Activated CD4-positive, alpha-beta T cell treated with anti-CD3 and anti-CD28 coated beads, Interleukin-2, amount 10 ng/mL, durations not matched to agents 24 days and 14 days (primary cell): ENCODE data around the gene ARMCX5. TPM values are rescaled to one million over a fixed set of nuclear protein-coding genes. Genes with fewer than 3 reads are reported as not detected.
A peak's percentile ranks its signal among the peaks of the same experiment; 100 is the strongest.

Experiments used
- DNase-seq: peaks from one replicate; pipeline ENCODE4 v3.0.0; 2022
- H3K27ac Mint-ChIP-seq: one replicate; pipeline ENCODE4 v1.8.0; 2022; ENCODE audit warnings: mild to moderate bottlenecking, mixed read lengths
- H3K27me3 Mint-ChIP-seq: one replicate; pipeline ENCODE4 v1.8.0; 2022; ENCODE audit warnings: mixed read lengths
- H3K36me3 Mint-ChIP-seq: one replicate; pipeline ENCODE4 v1.8.0; 2022; ENCODE audit warnings: low read depth, mild to moderate bottlenecking, mixed read lengths
- H3K4me1 Mint-ChIP-seq: one replicate; pipeline ENCODE4 v1.8.0; 2021; ENCODE audit warnings: mixed read lengths
- H3K4me3 Mint-ChIP-seq: one replicate; pipeline ENCODE4 v1.8.0; 2022; ENCODE audit warnings: mild to moderate bottlenecking, moderate library complexity, mixed read lengths
- H3K9me3 Mint-ChIP-seq: one replicate; pipeline ENCODE4 v1.8.0; 2021; ENCODE audit warnings: mixed read lengths
- intact Hi-C: fragments of 100-400 bp; cut with micrococcal nuclease; formaldehyde crosslinking; loops from one replicate; pipeline ENCODE4 v1.15.1; 2023
- total RNA-seq: library from RNA; stranded (reverse); gene quantifications from 2 replicates; pipeline ENCODE4 v1.2.3, GENCODE V29; 2022

ARMCX5 gene
- total RNA-seq = 8.1 and 8.9 TPM in 2 replicates

GRCh38 chrX:102599084-102599950 is at the start of gene ARMCX5:
TSS of gene ARMCX5 (plus strand) at chrX:102599515. CDS start at chrX:102602142, 2,627 bp downstream.
- DNase-seq = peak; percentile 90
- Mint-ChIP-seq H3K4me3 (peak within 1 kb of the TSS; percentile 93), H3K4me1 (peaks cover 15% of the 10 kb centered on the region), H3K36me3 (peaks cover 11% of the 10 kb centered on the region), H3K9me3 (no peaks in the 10 kb centered on the region), H3K27ac (peak within 1 kb of the TSS; percentile 94), H3K27me3 (no peaks in the 10 kb centered on the region)
- intact Hi-C loops = loop anchor here (2.0 kb wide), 1 partner anchor 59 kb away; no protein-coding TSS in a partner anchor

DNA sequence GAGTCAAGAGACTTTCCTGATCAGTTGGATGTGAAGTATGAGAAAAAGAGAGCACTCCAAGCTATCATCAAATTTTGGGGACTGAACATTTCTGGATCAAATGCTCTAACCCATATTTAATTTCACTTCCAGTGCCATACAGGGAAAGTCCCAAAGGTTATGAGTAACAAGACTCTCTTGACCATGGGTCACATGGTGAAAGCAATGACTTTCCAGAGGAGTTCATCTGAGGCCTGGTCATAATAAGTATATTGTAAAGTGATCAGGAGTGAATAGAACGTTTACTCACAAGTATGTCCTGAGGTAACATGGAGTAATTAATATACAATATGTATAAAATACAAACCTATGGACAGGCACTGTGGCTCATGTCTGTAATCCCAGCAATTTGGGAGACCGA is 40.7 kb upstream of the ARMCX5 start:
- no peaks in the 10 kb centered on the region for H3K9me3 Mint-ChIP-seq
- no peak overlapping the region for H3K27ac Mint-ChIP-seq
- no peaks in the 10 kb centered on the region for H3K36me3 Mint-ChIP-seq
- H3K27me3 Mint-ChIP-seq = peaks cover 2% of the 10 kb centered on the region
- intact Hi-C loops = no loop called here
- no peak overlapping the region for H3K4me3 Mint-ChIP-seq
- H3K4me1 Mint-ChIP-seq = no peaks in the 10 kb centered on the region
- no peak for DNase-seq

GRCh38 chrX:102560423-102561068 is 38.8 kb upstream of the ARMCX5 start:
- peaks cover 2% of the 10 kb centered on the region for H3K27me3 Mint-ChIP-seq
- no peak for DNase-seq
- intact Hi-C loops = no loop called here
- H3K4me1 Mint-ChIP-seq = no peaks in the 10 kb centered on the region
- no peaks in the 10 kb centered on the region for H3K36me3 Mint-ChIP-seq
- H3K4me3 Mint-ChIP-seq = no peak overlapping the region
- no peaks in the 10 kb centered on the region for H3K9me3 Mint-ChIP-seq
- H3K27ac Mint-ChIP-seq = no peak overlapping the region

GRCh38 chrX:102580891-102581290 is 18.4 kb upstream of the ARMCX5 start:
- H3K9me3 Mint-ChIP-seq = peaks cover 4% of the 10 kb centered on the region
- H3K27ac Mint-ChIP-seq = no peak overlapping the region
- no peaks in the 10 kb centered on the region for H3K27me3 Mint-ChIP-seq
- H3K4me3 Mint-ChIP-seq = no peak overlapping the region
- H3K4me1 Mint-ChIP-seq = no peaks in the 10 kb centered on the region
- intact Hi-C loops = no loop called here
- no peaks in the 10 kb centered on the region for H3K36me3 Mint-ChIP-seq
- DNase-seq = no peak

- H3K4me3 Mint-ChIP-seq = no peak overlapping the region
- intact Hi-C loops = no loop called here
- H3K36me3 Mint-ChIP-seq = no peaks in the 10 kb centered on the region
- no peak for DNase-seq
- H3K9me3 Mint-ChIP-seq = no peaks in the 10 kb centered on the region
- H3K27me3 Mint-ChIP-seq = peaks cover 8% of the 10 kb centered on the region
- peaks cover 2% of the 10 kb centered on the region for H3K4me1 Mint-ChIP-seq
- no peak overlapping the region for H3K27ac Mint-ChIP-seq
Measured at GRCh38 chrX:102593367-102593766, 5.9 kb upstream of the ARMCX5 start.

DNA sequence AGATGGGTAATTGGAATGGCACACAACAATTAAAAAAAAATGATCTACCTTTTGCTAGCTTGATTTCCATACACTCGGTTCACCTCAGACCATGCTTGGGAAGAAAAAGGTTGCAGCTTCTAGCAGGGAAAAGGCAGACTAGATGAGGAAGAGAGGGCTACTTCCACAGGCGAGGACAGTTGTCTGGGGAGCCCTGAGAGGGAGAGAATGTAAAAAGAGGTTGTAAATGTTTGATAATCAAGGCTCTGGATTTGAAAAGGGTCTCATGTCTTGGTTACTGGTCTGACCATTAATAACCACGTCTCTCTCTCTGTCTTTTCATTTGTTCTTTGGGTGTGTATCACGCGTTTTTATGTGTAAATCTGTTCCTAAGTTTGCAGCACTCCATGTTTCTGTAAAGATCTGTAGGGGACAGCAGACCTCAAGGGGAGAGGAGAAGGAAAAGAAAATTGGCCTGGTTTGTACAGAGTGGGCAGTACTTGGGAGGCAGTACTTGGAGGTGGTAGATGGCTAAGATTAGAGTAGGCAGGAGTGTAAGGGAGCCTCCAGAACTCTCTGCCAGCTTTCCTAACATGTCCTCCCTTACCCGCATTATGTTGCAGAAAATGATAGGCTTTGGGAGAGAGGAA is 750 bp downstream of the ARMCX5 start:
- Mint-ChIP-seq H3K36me3 (peaks cover 11% of the 10 kb centered on the region), H3K27me3 (no peaks in the 10 kb centered on the region), H3K9me3 (no peaks in the 10 kb centered on the region), H3K27ac (peak overlapping the region; percentile 94), H3K4me1 (peaks cover 15% of the 10 kb centered on the region), H3K4me3 (peak overlapping the region; percentile 93)
- no peak for DNase-seq
- intact Hi-C loops = loop anchor here (2.0 to 10.0 kb wide), 2 partner anchors 59 to 115 kb away; partner anchors contain the start of gene GPRASP2

DNA sequence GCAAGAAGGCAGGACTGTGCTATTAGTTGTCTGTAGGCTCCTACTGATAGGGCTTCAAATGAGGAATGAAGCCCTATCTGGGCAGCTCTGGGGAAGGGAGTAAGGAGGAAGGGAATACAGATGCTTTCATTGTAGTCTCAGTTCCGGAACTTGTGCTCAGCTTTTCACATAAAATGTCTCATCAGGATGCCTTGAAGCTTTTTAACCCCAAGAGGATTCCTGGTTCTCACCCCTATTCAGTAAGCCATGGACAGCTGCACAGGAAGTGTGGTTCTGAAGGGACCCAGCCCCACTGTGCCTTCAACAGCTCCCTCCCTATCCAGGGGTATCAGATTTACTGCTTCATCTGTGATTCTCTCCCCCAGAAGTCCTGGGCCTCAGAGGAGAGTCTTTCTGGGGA is 5.0 kb downstream of the ARMCX5 start:
- Mint-ChIP-seq H3K9me3 (no peaks in the 10 kb centered on the region), H3K4me1 (peaks cover 13% of the 10 kb centered on the region), H3K36me3 (peaks cover 21% of the 10 kb centered on the region), H3K27me3 (no peaks in the 10 kb centered on the region), H3K27ac (no peak overlapping the region), H3K4me3 (no peak overlapping the region)
- no peak for DNase-seq
- intact Hi-C loops = loop anchor here (10.0 kb wide), 1 partner anchor 110 kb away; the partner anchor contains the start of gene GPRASP2

DNA sequence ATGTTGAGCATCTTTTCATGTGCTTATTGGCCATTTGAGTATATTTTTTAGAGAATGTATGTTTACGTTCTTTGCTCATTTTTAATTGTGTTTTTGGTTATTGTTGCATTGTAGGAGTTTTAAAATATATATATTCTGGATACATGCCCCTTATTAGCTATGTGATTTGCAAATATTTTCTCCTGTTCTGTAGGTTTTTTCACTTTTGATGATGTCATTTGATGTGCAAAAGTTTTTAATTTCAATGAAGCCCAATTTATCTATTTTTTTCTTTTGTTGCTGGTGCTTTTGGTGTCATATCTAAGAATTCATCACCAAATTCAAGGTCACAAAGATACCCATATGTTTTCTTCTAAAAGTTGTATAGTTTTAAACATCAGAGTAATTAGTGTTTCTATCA is 6.8 kb downstream of the ARMCX5 start:
- no peak overlapping the region for H3K4me3 Mint-ChIP-seq
- peaks cover 31% of the 10 kb centered on the region for H3K36me3 Mint-ChIP-seq
- intact Hi-C loops = loop anchor here (10.0 kb wide), 1 partner anchor 109 kb away; the partner anchor contains the start of gene GPRASP2
- no peak for DNase-seq
- H3K27ac Mint-ChIP-seq = no peak overlapping the region
- H3K27me3 Mint-ChIP-seq = no peaks in the 10 kb centered on the region
- H3K9me3 Mint-ChIP-seq = no peaks in the 10 kb centered on the region
- H3K4me1 Mint-ChIP-seq = peaks cover 2% of the 10 kb centered on the region

GRCh38 chrX:102610905-102611304 is 11.6 kb downstream of the ARMCX5 start:
- no peak for DNase-seq
- intact Hi-C loops = no loop called here
- H3K27me3 Mint-ChIP-seq = no peaks in the 10 kb centered on the region
- H3K4me1 Mint-ChIP-seq = peaks cover 2% of the 10 kb centered on the region
- H3K27ac Mint-ChIP-seq = no peak overlapping the region
- no peaks in the 10 kb centered on the region for H3K9me3 Mint-ChIP-seq
- H3K4me3 Mint-ChIP-seq = no peak overlapping the region
- H3K36me3 Mint-ChIP-seq = peaks cover 30% of the 10 kb centered on the region

GRCh38 chrX:102624105-102624504 is 24.8 kb downstream of the ARMCX5 start:
- Mint-ChIP-seq H3K27me3 (no peaks in the 10 kb centered on the region), H3K4me3 (no peak overlapping the region), H3K4me1 (peaks cover 8% of the 10 kb centered on the region), H3K36me3 (peaks cover 5% of the 10 kb centered on the region), H3K9me3 (peaks cover 9% of the 10 kb centered on the region), H3K27ac (no peak overlapping the region)
- no peak for DNase-seq
- intact Hi-C loops = no loop called here

DNA sequence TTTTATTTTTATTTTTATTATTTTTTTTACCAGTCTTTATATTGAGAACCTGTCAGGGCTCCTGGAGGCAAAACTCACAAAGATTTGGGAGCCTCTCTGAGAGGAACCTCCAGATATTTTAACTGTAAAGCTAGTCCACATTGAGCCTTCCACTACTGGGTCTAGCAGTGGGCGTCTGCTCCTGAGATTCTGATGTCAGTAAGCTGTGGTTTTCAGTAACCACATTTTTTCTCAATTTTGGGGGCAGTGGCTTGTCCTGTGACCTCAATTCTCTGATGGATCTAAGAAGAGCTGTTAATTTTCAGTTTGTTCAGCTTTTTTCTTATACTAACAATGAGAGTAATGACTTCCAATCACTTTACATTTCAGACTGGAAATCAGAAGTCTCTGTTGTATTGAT is 28.3 kb downstream of the ARMCX5 start:
- Mint-ChIP-seq H3K27ac (no peak overlapping the region), H3K9me3 (no peaks in the 10 kb centered on the region), H3K4me1 (peaks cover 8% of the 10 kb centered on the region), H3K27me3 (no peaks in the 10 kb centered on the region), H3K36me3 (no peaks in the 10 kb centered on the region), H3K4me3 (no peak overlapping the region)
- DNase-seq = no peak
- intact Hi-C loops = no loop called here

- no peaks in the 10 kb centered on the region for H3K4me1 Mint-ChIP-seq
- no peak overlapping the region for H3K27ac Mint-ChIP-seq
- DNase-seq = no peak
- peaks cover 8% of the 10 kb centered on the region for H3K9me3 Mint-ChIP-seq
- H3K36me3 Mint-ChIP-seq = no peaks in the 10 kb centered on the region
- H3K27me3 Mint-ChIP-seq = no peaks in the 10 kb centered on the region
- H3K4me3 Mint-ChIP-seq = no peak overlapping the region
- intact Hi-C loops = no loop called here
Measured at GRCh38 chrX:102637561-102637960, 38.2 kb downstream of the ARMCX5 start.

DNA sequence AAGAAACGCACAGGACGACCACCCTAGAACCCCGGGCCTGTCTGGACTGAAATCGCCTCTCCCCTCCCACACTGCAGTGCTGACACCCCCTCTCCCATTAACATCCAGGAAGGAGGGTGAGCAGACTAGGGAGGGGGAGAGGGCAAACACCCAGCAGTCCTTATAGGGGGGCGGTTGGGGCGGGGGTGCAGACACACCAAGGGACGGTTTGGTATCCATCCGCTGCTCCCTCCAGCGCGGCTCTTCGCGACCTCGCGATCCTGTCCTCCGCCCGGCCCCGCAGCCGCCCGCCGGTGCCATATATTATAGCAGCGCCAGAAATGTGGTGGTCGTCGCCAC is 51.6 kb downstream of the ARMCX5 start:
- peaks cover 10% of the 10 kb centered on the region for H3K27me3 Mint-ChIP-seq
- H3K9me3 Mint-ChIP-seq = no peaks in the 10 kb centered on the region
- H3K4me1 Mint-ChIP-seq = peaks cover 9% of the 10 kb centered on the region
- peak overlapping the region; percentile 85 for H3K4me3 Mint-ChIP-seq
- H3K36me3 Mint-ChIP-seq = no peaks in the 10 kb centered on the region
- DNase-seq = no peak
- H3K27ac Mint-ChIP-seq = no peak overlapping the region
- intact Hi-C loops = loop anchor here (5.0 kb wide), 1 partner anchor 71 kb away; the partner anchor contains the start of gene GPRASP3
